Measurements from ENCODE around the gene ACER2.

GRCh38 chr9:19423163-19423562 lies 14.4 kb downstream of the ACER2 start:
- TF ChIP-seq CTCF (IDR thresholded peaks at IDR 0.05): no peak
- no peak for TF ChIP-seq POLR2A (IDR thresholded peaks at IDR 0.05; ENCODE audit: low read depth)
- no peak for TF ChIP-seq POLR2AphosphoS5 (IDR thresholded peaks at IDR 0.05)
- TF ChIP-seq EP300 (IDR thresholded peaks at IDR 0.05): no peak

All from esophagus muscularis mucosa (tissue), 4 donors.